ENCODE results near the gene ADGRD1.

GRCh38 chr12:131057211-131057721 lies 103.6 kb downstream of the ADGRD1 start:
- TF ChIP-seq RNF2 (IDR thresholded peaks at IDR 0.05; ENCODE audit: borderline replicate concordance, low read depth, low read length, missing control alignments, poor library complexity, severe bottlenecking) = no peak
- TF ChIP-seq POLR2AphosphoS5 (IDR thresholded peaks at IDR 0.05; ENCODE audit: low read depth, low read length) = no peak

Measured in H1 (cell line).